Liver (tissue), 9 donors: ENCODE data around the gene THOC1. TPM values are rescaled to one million over a fixed set of nuclear protein-coding genes. Genes with fewer than 3 reads are reported as not detected.

ENCODE experiments used
- DNase-seq: peaks from one replicate; pipeline ENCODE4 v3.0.0-alpha.2; 2017; ENCODE audit warnings: low spot score
- H3K27ac ChIP-seq, 2 donors: one replicate each; pipeline ENCODE4 v1.7.0; 2013; ENCODE audit warnings: inconsistent platforms in 2 of 2, low read length in 2 of 2, control low read depth in 1 of 2, low read depth in 1 of 2, mild to moderate bottlenecking in 1 of 2
- H3K27me3 ChIP-seq, 4 donors: one replicate each; pipeline versions ENCODE4 v1.6.1 to v1.7.0; 2013; ENCODE audit warnings: low read length in 3 of 4, inconsistent platforms in 1 of 4, mild to moderate bottlenecking in 1 of 4, moderate library complexity in 1 of 4; ENCODE audit not compliant: control insufficient read depth in 4 of 4, insufficient read depth in 4 of 4
- H3K36me3 ChIP-seq, 4 donors: one replicate each; pipeline versions ENCODE4 v1.6.1 to v1.7.0; 2013; ENCODE audit warnings: low read length in 3 of 4, mild to moderate bottlenecking in 3 of 4, low read depth in 1 of 4, moderate library complexity in 1 of 4; ENCODE audit not compliant: control insufficient read depth in 4 of 4, insufficient read depth in 3 of 4
- H3K4me1 ChIP-seq, 4 donors: one replicate each; pipeline versions ENCODE4 v1.6.1 to v1.7.0; 2013; ENCODE audit warnings: low read length in 3 of 4, mild to moderate bottlenecking in 3 of 4, moderate library complexity in 1 of 4; ENCODE audit not compliant: control insufficient read depth in 4 of 4, insufficient read depth in 4 of 4
- H3K4me3 ChIP-seq, 3 donors: one replicate each; pipeline versions ENCODE4 v1.6.1 to v1.7.0; 2013; ENCODE audit warnings: low read length in 3 of 3, control low read depth in 1 of 3, low read depth in 1 of 3, mild to moderate bottlenecking in 1 of 3
- H3K9ac ChIP-seq, 2 donors: one replicate each; pipeline ENCODE4 v1.7.0; 2013; ENCODE audit warnings: low read length in 2 of 2, mild to moderate bottlenecking in 2 of 2, moderate library complexity in 2 of 2, control low read depth in 1 of 2, low read depth in 1 of 2
- H3K9me3 ChIP-seq, 4 donors: one replicate each; pipeline versions ENCODE4 v1.6.1 to v1.7.0; 2013; ENCODE audit warnings: low read length in 3 of 4; ENCODE audit not compliant: control insufficient read depth in 4 of 4
- ATF3 ChIP-seq: IDR thresholded peaks from 2 replicates; pipeline ENCODE4 v1.6.1; 2016; ENCODE audit warnings: antibody characterized with exemption
- CTCF ChIP-seq: fragments of 150-350 bp; IDR thresholded peaks from 2 replicates; pipeline ENCODE4 v1.5.1; 2017; ENCODE audit warnings: improper control_type of control experiment, low read depth, low read length; ENCODE audit not compliant: missing input control
- EGR1 ChIP-seq, 2 donors: IDR thresholded peaks; 2 replicates each; pipeline ENCODE4 v1.6.1; 2016 to 2018; ENCODE audit warnings: antibody characterized with exemption in 2 of 2, low read depth in 2 of 2
- FOXA1 ChIP-seq: IDR thresholded peaks from 2 replicates; pipeline ENCODE4 v1.6.1; 2016; ENCODE audit warnings: antibody characterized with exemption
- FOXA2 ChIP-seq: IDR thresholded peaks from 2 replicates; pipeline ENCODE4 v1.6.1; 2016; ENCODE audit warnings: antibody characterized with exemption
- GABPA ChIP-seq, 2 donors: IDR thresholded peaks in 1 of 2; conservative IDR thresholded peaks in 1 of 2; 2 replicates each; pipeline ENCODE4 v1.6.1; 2016; ENCODE audit warnings: antibody characterized with exemption in 2 of 2, mild to moderate bottlenecking in 1 of 2, moderate library complexity in 1 of 2
- HNF4A ChIP-seq, 2 donors: conservative IDR thresholded peaks; 2 replicates each; pipeline ENCODE4 v1.6.1; 2016; ENCODE audit warnings: antibody characterized with exemption in 2 of 2, mild to moderate bottlenecking in 2 of 2
- HNF4G ChIP-seq: IDR thresholded peaks from 2 replicates; pipeline ENCODE4 v1.6.1; 2016; ENCODE audit warnings: antibody characterized with exemption
- JUND ChIP-seq, 2 donors: IDR thresholded peaks; 2 replicates each; pipeline ENCODE4 v1.6.1; 2016; ENCODE audit warnings: antibody characterized with exemption in 2 of 2
- MAX ChIP-seq: IDR thresholded peaks from 2 replicates; pipeline ENCODE4 v1.6.1; 2016; ENCODE audit warnings: antibody characterized with exemption
- NR2F2 ChIP-seq: IDR thresholded peaks from 2 replicates; pipeline ENCODE4 v1.6.1; 2016; ENCODE audit warnings: antibody characterized with exemption
- RAD21 ChIP-seq, 2 donors: IDR thresholded peaks; 2 replicates each; pipeline ENCODE4 v1.6.1; 2016; ENCODE audit warnings: antibody characterized with exemption in 2 of 2, mild to moderate bottlenecking in 2 of 2
- REST ChIP-seq: IDR thresholded peaks from 2 replicates; pipeline ENCODE4 v1.6.1; 2016; ENCODE audit warnings: antibody characterized with exemption, mild to moderate bottlenecking
- RXRA ChIP-seq, 2 donors: IDR thresholded peaks; 2 replicates each; pipeline ENCODE4 v1.6.1; 2017 to 2018; ENCODE audit warnings: antibody characterized with exemption in 2 of 2, mild to moderate bottlenecking in 1 of 2
- SP1 ChIP-seq: IDR thresholded peaks from 2 replicates; pipeline ENCODE4 v1.6.1; 2018; ENCODE audit warnings: antibody characterized with exemption, mild to moderate bottlenecking
- TAF1 ChIP-seq: conservative IDR thresholded peaks from 2 replicates; pipeline ENCODE4 v1.6.1; 2016; ENCODE audit warnings: antibody characterized with exemption, mild to moderate bottlenecking
- YY1 ChIP-seq: IDR thresholded peaks from 2 replicates; pipeline ENCODE4 v1.6.1; 2016; ENCODE audit warnings: antibody characterized with exemption, mild to moderate bottlenecking
- ZBTB33 ChIP-seq: IDR thresholded peaks from 2 replicates; pipeline ENCODE4 v1.6.1; 2016; ENCODE audit warnings: antibody characterized with exemption
- WGBS: extraction: QIAGEN DNeasy Blood & Tissue Kit; methylation state at CpG from one replicate; pipeline ENCODE4 v1.1.7; 2013; 5-methylcytosine and 5-hydroxymethylcytosine counted together
- polyA plus RNA-seq, 2 donors: library from polyadenylated mRNA; stranded (reverse) in 1 of 2; unstranded in 1 of 2; fragments of 200-250 nt in 1 of 2; fragments of >200 nt in 1 of 2; fragmentation: Nextera tagmentation in 1 of 2; extraction: Ambion mirVana in 1 of 2; gene quantifications; one replicate each; pipeline versions ENCODE4 v1.2.1 to v1.2.3, GENCODE V29; 2013 to 2015
- total RNA-seq, 2 donors: library from RNA; depleted of rRNA; stranded (reverse); fragments of >200 nt; gene quantifications; one replicate each; pipeline ENCODE4 v1.2.3, GENCODE V29; 2014
- donor health status: healthy.
- donor health status: healthy.
- donor health status: healthy.
- donor health status: healthy.
- donor health status: healthy.

THOC1 gene
- total and polyA plus RNA-seq, 4 donors = 5.2 to 30.5 (median 22.0) TPM

GRCh38 chr18:227902-228301 lies 39.9 kb downstream of the THOC1 start:
- 93% methylated on average over 4 of the region's 4 CpGs for WGBS
- H3K9ac ChIP-seq = no peak overlapping the region
- no peaks in the 10 kb centered on the region for H3K4me1 ChIP-seq
- H3K27ac ChIP-seq = no peak overlapping the region
- TF ChIP-seq FOXA1 (no peak), ZBTB33 (no peak), TAF1 (no peak), ATF3 (no peak), YY1 (no peak), HNF4G (no peak), EGR1 (IDR thresholded peaks at IDR 0.05; ENCODE audit: low read depth in 2 of 2) (no peak), HNF4A (conservative IDR thresholded peaks at IDR 0.05) (no peak), RXRA (IDR thresholded peaks at IDR 0.05) (no peak), CTCF (no peak), RAD21 (IDR thresholded peaks at IDR 0.05) (no peak), REST (no peak), FOXA2 (no peak), MAX (no peak), SP1 (no peak), JUND (IDR thresholded peaks at IDR 0.05) (no peak), GABPA (IDR thresholded peaks at IDR 0.05 in 1 of 2, conservative IDR thresholded peaks at IDR 0.05 in 1 of 2) (no peak), NR2F2 (no peak)
- peaks cover 2 to 17% (median 17%) of the 10 kb centered on the region in 4 donors for H3K36me3 ChIP-seq
- H3K4me3 ChIP-seq = no peak overlapping the region
- no peaks in the 10 kb centered on the region for H3K27me3 ChIP-seq
- DNase-seq = no peak
- no peaks in the 10 kb centered on the region for H3K9me3 ChIP-seq
